ENCODE data around the gene PFKFB1.

DNA sequence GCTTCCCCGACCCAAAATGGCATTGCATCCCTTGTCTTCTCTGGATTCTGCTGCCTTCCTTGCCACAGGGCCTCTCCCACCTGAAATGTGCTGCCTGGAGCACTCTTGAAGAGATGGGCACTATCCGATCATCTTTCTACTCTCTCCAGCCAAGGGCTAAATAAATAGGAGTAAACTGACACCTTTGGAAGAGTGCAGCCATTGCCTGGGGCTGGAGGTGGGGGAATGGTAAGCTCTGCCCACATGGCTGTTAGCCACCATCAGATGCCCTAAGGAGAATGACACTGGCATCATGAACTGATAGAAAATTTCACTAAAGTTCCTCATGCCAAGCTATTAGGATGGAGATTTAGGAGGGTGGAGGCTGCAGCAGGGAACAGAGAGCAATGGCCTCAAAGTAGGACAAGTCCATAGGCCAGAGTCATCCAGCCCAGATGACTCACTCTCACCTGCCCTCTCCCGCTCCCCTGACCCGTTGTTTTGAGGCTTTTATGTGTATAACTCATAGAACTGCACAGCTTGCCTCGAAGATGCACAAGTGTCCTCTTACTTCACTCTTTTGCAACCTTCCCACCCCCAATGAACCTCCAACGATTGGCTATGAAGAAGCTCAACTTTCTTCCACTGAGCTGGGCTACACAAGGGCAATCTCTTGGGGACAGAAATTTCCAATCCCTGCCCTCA is 822 bp upstream of the PFKFB1 start:
- TF ChIP-seq, protein P1, sequence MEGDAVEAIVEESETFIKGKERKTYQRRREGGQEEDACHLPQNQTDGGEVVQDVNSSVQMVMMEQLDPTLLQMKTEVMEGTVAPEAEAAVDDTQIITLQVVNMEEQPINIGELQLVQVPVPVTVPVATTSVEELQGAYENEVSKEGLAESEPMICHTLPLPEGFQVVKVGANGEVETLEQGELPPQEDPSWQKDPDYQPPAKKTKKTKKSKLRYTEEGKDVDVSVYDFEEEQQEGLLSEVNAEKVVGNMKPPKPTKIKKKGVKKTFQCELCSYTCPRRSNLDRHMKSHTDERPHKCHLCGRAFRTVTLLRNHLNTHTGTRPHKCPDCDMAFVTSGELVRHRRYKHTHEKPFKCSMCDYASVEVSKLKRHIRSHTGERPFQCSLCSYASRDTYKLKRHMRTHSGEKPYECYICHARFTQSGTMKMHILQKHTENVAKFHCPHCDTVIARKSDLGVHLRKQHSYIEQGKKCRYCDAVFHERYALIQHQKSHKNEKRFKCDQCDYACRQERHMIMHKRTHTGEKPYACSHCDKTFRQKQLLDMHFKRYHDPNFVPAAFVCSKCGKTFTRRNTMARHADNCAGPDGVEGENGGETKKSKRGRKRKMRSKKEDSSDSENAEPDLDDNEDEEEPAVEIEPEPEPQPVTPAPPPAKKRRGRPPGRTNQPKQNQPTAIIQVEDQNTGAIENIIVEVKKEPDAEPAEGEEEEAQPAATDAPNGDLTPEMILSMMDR (IDR thresholded peaks at IDR 0.05) = no peak
- TF ChIP-seq POLR2AphosphoS5 (IDR thresholded peaks at IDR 0.05) (no peak), POLR2A (IDR thresholded peaks at IDR 0.05) (no peak)
